ENCODE results near the gene ST3GAL4. TPM values are rescaled to one million over a fixed set of nuclear protein-coding genes. Genes with fewer than 3 reads are reported as not detected.

The ST3GAL4 gene
- total RNA-seq, 1 experiment from 2014 or later, result 13.1 TPM

DNA sequence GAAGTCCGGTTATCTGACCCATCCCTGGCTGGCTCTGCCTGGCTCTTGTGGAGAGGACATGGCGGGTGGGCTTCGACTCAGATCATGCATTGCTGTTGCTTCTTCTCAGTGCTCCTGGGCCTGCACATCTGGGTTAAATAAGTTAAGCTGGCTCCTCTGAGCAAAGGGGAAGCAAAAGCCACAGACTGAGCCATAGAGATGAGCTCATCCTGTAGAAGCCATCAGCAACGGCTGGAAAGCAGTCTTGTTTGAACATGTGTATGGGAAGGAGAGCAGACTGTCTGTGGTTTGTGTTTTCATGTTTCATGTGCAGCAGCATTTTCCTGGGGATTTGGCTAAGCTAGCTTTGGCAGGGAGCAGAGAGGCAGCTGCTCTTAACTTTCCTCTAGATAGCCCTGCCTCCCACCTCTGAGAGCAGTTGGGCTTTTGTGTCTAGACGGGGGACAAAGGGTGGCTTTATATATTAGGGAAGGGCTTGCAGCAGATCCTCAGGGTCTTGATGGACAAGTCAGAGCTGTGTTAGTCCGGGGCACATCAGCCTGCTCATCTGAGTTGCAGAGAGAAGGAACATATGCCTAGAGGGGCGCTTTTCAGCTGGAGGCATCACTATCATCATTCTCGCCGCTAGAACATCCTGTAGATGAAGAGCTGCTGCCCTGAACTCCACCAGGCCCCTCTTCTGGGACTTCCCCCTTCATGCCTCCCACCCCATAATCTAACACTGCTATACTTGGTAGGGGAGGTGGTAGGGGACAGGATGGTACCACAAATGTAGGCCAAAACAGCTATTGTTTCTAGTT is 36.7 kb upstream of the ST3GAL4 start:
- Histone ChIP-seq H3K9ac (ENCODE audit: low read length) (no peak overlapping the region), H3K27me3 (ENCODE audit: insufficient read depth, low read length) (no peaks in the 10 kb centered on the region), H3K27ac (ENCODE audit: low read depth, low read length) (no peak overlapping the region), H3K4me1 (ENCODE audit: control insufficient read depth in 1 of 2, insufficient read depth in 2 of 2, low read length in 2 of 2) (peaks cover 6 to 15% of the 10 kb centered on the region in 2 experiments), H3K9me3 (ENCODE audit: control insufficient read depth in 1 of 2, insufficient read depth in 1 of 2, low read depth in 1 of 2, low read length in 2 of 2) (no peaks in the 10 kb centered on the region), H3K9me2 (ENCODE audit: insufficient read depth) (no peaks in the 10 kb centered on the region), H3K79me2 (ENCODE audit: insufficient read depth, low read length) (no peaks in the 10 kb centered on the region), H3K4me2 (ENCODE audit: low read length) (no peak overlapping the region), H3K4me3 (replicated peaks in 1 of 2; ENCODE audit: low read depth in 1 of 2, low read length in 2 of 2) (no peak overlapping the region), H4K20me1 (ENCODE audit: insufficient read depth) (no peaks in the 10 kb centered on the region), H3K36me3 (ENCODE audit: control insufficient read depth in 1 of 2, insufficient read depth in 2 of 2, low read length in 2 of 2) (no peaks in the 10 kb centered on the region), H2AFZ (ENCODE audit: low read depth, low read length, poor library complexity, severe bottlenecking) (no peak overlapping the region)
- RAD21 ChIA-PET (ENCODE audit: low non-redundant PET in 1 of 2, low total read pairs in 2 of 2, uncharacterized antibody in 2 of 2, unreplicated experiment in 2 of 2), result no interaction called here
- DNase-seq (ENCODE audit: low read depth, low spot score) (no peak), ATAC-seq (no peak)
- no TSS peak for BruUV-seq (replicated peaks)
- intact Hi-C loops (cut with micrococcal nuclease), result loop anchor here (10.0 kb wide), 1 partner anchor 286 kb away; no protein-coding TSS in a partner anchor
- POLR2A ChIA-PET, result interaction anchor here (0.7 kb wide), 1 partner anchor 8 kb away, joined by 3 read pairs; no protein-coding TSS in a partner anchor
- CTCF ChIA-PET, result interaction anchor here (1.1 to 2.0 kb wide), 2 partner anchors 8 to 162 kb away, joined by 3 to 6 read pairs; no protein-coding TSS in a partner anchor
- TF ChIP-seq POLR2AphosphoS5 (IDR thresholded peaks at IDR 0.05; ENCODE audit: low read depth, low read length) (no peak), JUND (IDR thresholded peaks at IDR 0.05) (no peak), EZH2phosphoT487 (IDR thresholded peaks at IDR 0.05; ENCODE audit: borderline replicate concordance) (no peak), SIN3A (IDR thresholded peaks at IDR 0.05; ENCODE audit: low read depth) (no peak), EZH2 (IDR thresholded peaks at IDR 0.05) (no peak)
- TF ChIP-seq, protein P1, sequence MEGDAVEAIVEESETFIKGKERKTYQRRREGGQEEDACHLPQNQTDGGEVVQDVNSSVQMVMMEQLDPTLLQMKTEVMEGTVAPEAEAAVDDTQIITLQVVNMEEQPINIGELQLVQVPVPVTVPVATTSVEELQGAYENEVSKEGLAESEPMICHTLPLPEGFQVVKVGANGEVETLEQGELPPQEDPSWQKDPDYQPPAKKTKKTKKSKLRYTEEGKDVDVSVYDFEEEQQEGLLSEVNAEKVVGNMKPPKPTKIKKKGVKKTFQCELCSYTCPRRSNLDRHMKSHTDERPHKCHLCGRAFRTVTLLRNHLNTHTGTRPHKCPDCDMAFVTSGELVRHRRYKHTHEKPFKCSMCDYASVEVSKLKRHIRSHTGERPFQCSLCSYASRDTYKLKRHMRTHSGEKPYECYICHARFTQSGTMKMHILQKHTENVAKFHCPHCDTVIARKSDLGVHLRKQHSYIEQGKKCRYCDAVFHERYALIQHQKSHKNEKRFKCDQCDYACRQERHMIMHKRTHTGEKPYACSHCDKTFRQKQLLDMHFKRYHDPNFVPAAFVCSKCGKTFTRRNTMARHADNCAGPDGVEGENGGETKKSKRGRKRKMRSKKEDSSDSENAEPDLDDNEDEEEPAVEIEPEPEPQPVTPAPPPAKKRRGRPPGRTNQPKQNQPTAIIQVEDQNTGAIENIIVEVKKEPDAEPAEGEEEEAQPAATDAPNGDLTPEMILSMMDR (IDR thresholded peaks at IDR 0.05 in 2 of 3, conservative IDR thresholded peaks at IDR 0.05 in 1 of 3; ENCODE audit: borderline replicate concordance in 1 of 3, insufficient read depth in 1 of 3, low read depth in 2 of 3, low read length in 2 of 3), result no peak

Data from HCT116 (cell line).